Measurements from ENCODE around the gene KRCC1.

The KRCC1 gene

DNA sequence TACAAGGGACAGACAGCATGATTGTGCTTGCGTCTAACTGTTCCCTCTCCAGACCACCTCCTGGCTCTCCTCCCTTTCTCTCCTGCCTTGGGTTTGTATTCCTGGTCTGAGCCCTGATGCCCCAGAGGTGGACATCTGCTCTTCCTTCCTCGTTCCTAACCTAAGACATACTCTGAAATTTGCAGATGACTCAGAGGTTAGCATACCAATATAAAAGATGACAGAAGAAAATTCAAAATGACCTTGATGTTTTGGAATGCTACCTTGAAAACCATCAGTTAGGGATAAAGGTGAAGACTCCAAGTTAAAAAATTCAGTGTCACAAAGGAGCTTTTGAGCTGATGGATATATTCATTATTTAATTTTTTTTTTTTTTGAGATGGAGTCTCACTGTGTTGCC lies 25.0 kb upstream of the KRCC1 start:
- no peak for ATAC-seq
- TF ChIP-seq CREB5 (CRISPR knock-in tag; IDR thresholded peaks at IDR 0.05; ENCODE audit: low read depth), result no peak
- TF ChIP-seq, protein P1, sequence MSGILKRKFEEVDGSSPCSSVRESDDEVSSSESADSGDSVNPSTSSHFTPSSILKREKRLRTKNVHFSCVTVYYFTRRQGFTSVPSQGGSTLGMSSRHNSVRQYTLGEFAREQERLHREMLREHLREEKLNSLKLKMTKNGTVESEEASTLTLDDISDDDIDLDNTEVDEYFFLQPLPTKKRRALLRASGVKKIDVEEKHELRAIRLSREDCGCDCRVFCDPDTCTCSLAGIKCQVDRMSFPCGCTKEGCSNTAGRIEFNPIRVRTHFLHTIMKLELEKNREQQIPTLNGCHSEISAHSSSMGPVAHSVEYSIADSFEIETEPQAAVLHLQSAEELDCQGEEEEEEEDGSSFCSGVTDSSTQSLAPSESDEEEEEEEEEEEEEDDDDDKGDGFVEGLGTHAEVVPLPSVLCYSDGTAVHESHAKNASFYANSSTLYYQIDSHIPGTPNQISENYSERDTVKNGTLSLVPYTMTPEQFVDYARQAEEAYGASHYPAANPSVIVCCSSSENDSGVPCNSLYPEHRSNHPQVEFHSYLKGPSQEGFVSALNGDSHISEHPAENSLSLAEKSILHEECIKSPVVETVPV (CRISPR knock-in tag; IDR thresholded peaks at IDR 0.05), result no peak
- TF ChIP-seq ZNF565 (CRISPR knock-in tag; conservative IDR thresholded peaks at IDR 0.05; ENCODE audit: low read depth), result no peak
- TF ChIP-seq, protein P2, sequence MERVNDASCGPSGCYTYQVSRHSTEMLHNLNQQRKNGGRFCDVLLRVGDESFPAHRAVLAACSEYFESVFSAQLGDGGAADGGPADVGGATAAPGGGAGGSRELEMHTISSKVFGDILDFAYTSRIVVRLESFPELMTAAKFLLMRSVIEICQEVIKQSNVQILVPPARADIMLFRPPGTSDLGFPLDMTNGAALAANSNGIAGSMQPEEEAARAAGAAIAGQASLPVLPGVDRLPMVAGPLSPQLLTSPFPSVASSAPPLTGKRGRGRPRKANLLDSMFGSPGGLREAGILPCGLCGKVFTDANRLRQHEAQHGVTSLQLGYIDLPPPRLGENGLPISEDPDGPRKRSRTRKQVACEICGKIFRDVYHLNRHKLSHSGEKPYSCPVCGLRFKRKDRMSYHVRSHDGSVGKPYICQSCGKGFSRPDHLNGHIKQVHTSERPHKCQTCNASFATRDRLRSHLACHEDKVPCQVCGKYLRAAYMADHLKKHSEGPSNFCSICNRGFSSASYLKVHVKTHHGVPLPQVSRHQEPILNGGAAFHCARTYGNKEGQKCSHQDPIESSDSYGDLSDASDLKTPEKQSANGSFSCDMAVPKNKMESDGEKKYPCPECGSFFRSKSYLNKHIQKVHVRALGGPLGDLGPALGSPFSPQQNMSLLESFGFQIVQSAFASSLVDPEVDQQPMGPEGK (CRISPR knock-in tag; IDR thresholded peaks at IDR 0.05; ENCODE audit: borderline replicate concordance), result no peak
- no peak for TF ChIP-seq ZNF8 (CRISPR knock-in tag; IDR thresholded peaks at IDR 0.05)
- no peak for TF ChIP-seq OSR1 (CRISPR knock-in tag; IDR thresholded peaks at IDR 0.05)
- no peak for TF ChIP-seq ISL1 (CRISPR knock-in tag; IDR thresholded peaks at IDR 0.05)
- no peak for TF ChIP-seq ARNTL (CRISPR knock-in tag; IDR thresholded peaks at IDR 0.05; ENCODE audit: borderline replicate concordance, low read depth)
- TF ChIP-seq CSDC2 (CRISPR knock-in tag; IDR thresholded peaks at IDR 0.05), result no peak
- TF ChIP-seq ZC3H10 (CRISPR knock-in tag; IDR thresholded peaks at IDR 0.05), result no peak
- no peak for TF ChIP-seq ZNF70 (CRISPR knock-in tag; IDR thresholded peaks at IDR 0.05)
- no peak for TF ChIP-seq RARB (CRISPR knock-in tag; IDR thresholded peaks at IDR 0.05)
- no peak for TF ChIP-seq ZFP30 (CRISPR knock-in tag; IDR thresholded peaks at IDR 0.05)
- TF ChIP-seq TSHZ2 (CRISPR knock-in tag; IDR thresholded peaks at IDR 0.05), result no peak
- no peak for TF ChIP-seq GLIS3 (CRISPR knock-in tag; IDR thresholded peaks at IDR 0.05)

- ATAC-seq, result peak; percentile 43
These were observed 23.1 kb upstream of the KRCC1 start for GRCh38 chr2:88078643-88079172.

DNA sequence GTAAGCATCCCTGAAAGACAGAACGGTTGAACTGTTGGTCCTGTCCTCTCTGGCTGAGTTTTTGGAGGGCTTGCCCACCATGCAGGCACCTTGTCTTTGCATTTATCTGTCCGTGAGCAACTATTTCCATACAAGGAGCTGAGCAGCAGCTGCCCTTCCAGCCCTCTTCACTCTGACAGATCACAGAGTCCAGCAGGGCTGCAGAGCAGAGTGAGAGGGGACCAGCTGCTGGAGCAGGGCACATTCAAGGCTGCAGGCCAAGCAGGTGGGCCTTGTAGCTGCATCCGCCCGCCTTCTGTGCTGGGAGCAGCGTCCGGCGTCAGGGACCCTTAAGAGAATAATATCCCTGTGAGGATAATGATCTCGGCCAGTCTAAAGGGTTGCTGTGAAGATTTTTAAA lies 21.5 kb upstream of the KRCC1 start:
- no peak for ATAC-seq
- TF ChIP-seq ESRRG (CRISPR knock-in tag; IDR thresholded peaks at IDR 0.05) (no peak), ISL1 (CRISPR knock-in tag; IDR thresholded peaks at IDR 0.05) (no peak), SNAI2 (CRISPR knock-in tag; IDR thresholded peaks at IDR 0.05) (peak; percentile 36; the same call in 1 of the 2 replicates), CSDC2 (CRISPR knock-in tag; IDR thresholded peaks at IDR 0.05) (no peak), ZNF8 (CRISPR knock-in tag; IDR thresholded peaks at IDR 0.05) (no peak), TOX (CRISPR knock-in tag; IDR thresholded peaks at IDR 0.05; ENCODE audit: borderline replicate concordance) (no peak)

More at GRCh38 chr2:88078643-88079172, 23.1 kb upstream of the KRCC1 start:
- TF ChIP-seq TCF4 (CRISPR knock-in tag; IDR thresholded peaks at IDR 0.05; ENCODE audit: borderline replicate concordance) (0 out of 2 replicates have a peak, but pooled peaks have one; percentile 13), ISL1 (CRISPR knock-in tag; IDR thresholded peaks at IDR 0.05) (peak; percentile 87), OSR1 (CRISPR knock-in tag; IDR thresholded peaks at IDR 0.05) (no peak), ZFP3 (CRISPR knock-in tag; IDR thresholded peaks at IDR 0.05) (peak; percentile 90)

GRCh38 chr2:88074854-88075292 lies 19.3 kb upstream of the KRCC1 start:
- peak; percentile 74 for ATAC-seq
- TF ChIP-seq CREB5 (CRISPR knock-in tag; IDR thresholded peaks at IDR 0.05; ENCODE audit: low read depth), result peak; percentile 79
- TF ChIP-seq GLIS3 (CRISPR knock-in tag; IDR thresholded peaks at IDR 0.05), result no peak; the same call in 1 of the 2 replicates
- TF ChIP-seq SNAI2 (CRISPR knock-in tag; IDR thresholded peaks at IDR 0.05), result peak; percentile 55; the same call in 1 of the 2 replicates
- TF ChIP-seq, protein P2 (CRISPR knock-in tag; IDR thresholded peaks at IDR 0.05; ENCODE audit: borderline replicate concordance), result peak; percentile 29; the same call in 1 of the 2 replicates
- no peak for TF ChIP-seq ZNF70 (CRISPR knock-in tag; IDR thresholded peaks at IDR 0.05)
- TF ChIP-seq ISL1 (CRISPR knock-in tag; IDR thresholded peaks at IDR 0.05), result peak; percentile 94
- no peak for TF ChIP-seq ESRRG (CRISPR knock-in tag; IDR thresholded peaks at IDR 0.05)
- peak; percentile 28; the same call in 1 of the 2 replicates for TF ChIP-seq TCF4 (CRISPR knock-in tag; IDR thresholded peaks at IDR 0.05; ENCODE audit: borderline replicate concordance)

Data from SK-N-SH treated with all-trans-retinoic acid at 6 μM for 48 hours (cell line).